GM10266 (cell line): ENCODE results near the gene CNTN2.

ENCODE experiments used
- DNase-seq: peaks from one replicate; pipeline ENCODE4 v3.0.0; 2012; ENCODE audit errors: extremely low spot score
- CTCF ChIP-seq: IDR thresholded peaks from 2 replicates; pipeline ENCODE4 v1.5.1; 2012; ENCODE audit warnings: mild to moderate bottlenecking, low read depth; ENCODE audit not compliant: control insufficient read depth, insufficient read depth; ENCODE audit errors: missing control alignments

The CNTN2 gene

GRCh38 chr1:205014783-205015182, 28.2 kb upstream of the CNTN2 start:
- no peak for DNase-seq
- TF ChIP-seq CTCF, result no peak

- no peak for TF ChIP-seq CTCF
- DNase-seq, result no peak
Observed at GRCh38 chr1:205015241-205015640, 27.8 kb upstream of the CNTN2 start.

GRCh38 chr1:205016075-205016474, 26.9 kb upstream of the CNTN2 start:
- no peak for TF ChIP-seq CTCF
- DNase-seq, result no peak

- no peak for TF ChIP-seq CTCF
- no peak for DNase-seq
Observed at GRCh38 chr1:205016584-205016983, 26.4 kb upstream of the CNTN2 start.

- no peak for TF ChIP-seq CTCF
Observed at GRCh38 chr1:205017001-205017400, 26.0 kb upstream of the CNTN2 start.

GRCh38 chr1:205017766-205018165, 25.2 kb upstream of the CNTN2 start:
- TF ChIP-seq CTCF, result no peak
- no peak for DNase-seq

More at GRCh38 chr1:205017001-205017400, 26.0 kb upstream of the CNTN2 start:
- no peak for DNase-seq

GRCh38 chr1:205018381-205018780, 24.6 kb upstream of the CNTN2 start:
- TF ChIP-seq CTCF, result no peak
- DNase-seq, result no peak

GRCh38 chr1:205020466-205020865, 22.5 kb upstream of the CNTN2 start:
- TF ChIP-seq CTCF, result no peak
- DNase-seq, result no peak
